A673 (cell line): Measurements from ENCODE around the gene RPUSD4.

Experiments used
- EZH2 ChIP-seq: fragments of 200-600 bp; sonication (generic); IDR thresholded peaks from 2 replicates; pipeline ENCODE4 v1.6.1; 2017; ENCODE audit warnings: borderline replicate concordance, low read depth, mild to moderate bottlenecking, mixed read lengths, antibody characterized with exemption, low read length; ENCODE audit not compliant: poor library complexity, severe bottlenecking
- TF ChIP-seq, protein P1 (sequence below): fragments of 300-800, 200-600 bp; sonication (generic); conservative IDR thresholded peaks from 2 replicates; pipeline ENCODE4 v1.5.1; 2017; ENCODE audit warnings: low read depth, mild to moderate bottlenecking, antibody characterized with exemption, low read length, moderate library complexity, mixed read lengths

DNA sequence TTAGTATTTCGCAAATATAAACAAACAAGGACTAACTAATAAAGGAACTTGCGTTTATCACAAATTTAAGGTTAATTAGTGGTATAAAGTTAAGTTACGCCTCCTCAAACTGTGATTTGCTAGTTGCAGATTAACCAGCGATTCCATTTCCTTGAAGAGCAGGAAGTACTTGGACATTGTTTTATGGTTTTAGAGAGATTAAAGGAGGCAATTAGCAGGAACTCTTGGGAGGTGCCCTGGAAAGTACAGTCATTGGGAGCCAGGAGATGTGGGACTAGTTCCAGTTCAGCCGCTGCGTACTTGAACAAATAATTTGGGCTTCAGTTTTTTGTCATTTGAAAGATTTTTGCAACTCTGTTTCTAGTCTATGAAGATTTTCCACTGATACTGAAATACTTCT is 3.4 kb upstream of the RPUSD4 start:
- TF ChIP-seq, protein P1, sequence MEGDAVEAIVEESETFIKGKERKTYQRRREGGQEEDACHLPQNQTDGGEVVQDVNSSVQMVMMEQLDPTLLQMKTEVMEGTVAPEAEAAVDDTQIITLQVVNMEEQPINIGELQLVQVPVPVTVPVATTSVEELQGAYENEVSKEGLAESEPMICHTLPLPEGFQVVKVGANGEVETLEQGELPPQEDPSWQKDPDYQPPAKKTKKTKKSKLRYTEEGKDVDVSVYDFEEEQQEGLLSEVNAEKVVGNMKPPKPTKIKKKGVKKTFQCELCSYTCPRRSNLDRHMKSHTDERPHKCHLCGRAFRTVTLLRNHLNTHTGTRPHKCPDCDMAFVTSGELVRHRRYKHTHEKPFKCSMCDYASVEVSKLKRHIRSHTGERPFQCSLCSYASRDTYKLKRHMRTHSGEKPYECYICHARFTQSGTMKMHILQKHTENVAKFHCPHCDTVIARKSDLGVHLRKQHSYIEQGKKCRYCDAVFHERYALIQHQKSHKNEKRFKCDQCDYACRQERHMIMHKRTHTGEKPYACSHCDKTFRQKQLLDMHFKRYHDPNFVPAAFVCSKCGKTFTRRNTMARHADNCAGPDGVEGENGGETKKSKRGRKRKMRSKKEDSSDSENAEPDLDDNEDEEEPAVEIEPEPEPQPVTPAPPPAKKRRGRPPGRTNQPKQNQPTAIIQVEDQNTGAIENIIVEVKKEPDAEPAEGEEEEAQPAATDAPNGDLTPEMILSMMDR, result no peak
- no peak for TF ChIP-seq EZH2
